Retinal pigment epithelial cell (primary cell): ENCODE results near the gene LRRC28.

Source experiments
- DNase-seq: peaks from one replicate; pipeline ENCODE4 v3.0.0-alpha.2; 2010; ENCODE audit warnings: low read depth
- H3K4me3 ChIP-seq: 2 replicates; pipeline ENCODE4 v1.5.1; 2011; ENCODE audit warnings: mild to moderate bottlenecking, low read length, control low read depth, moderate library complexity
- TF ChIP-seq, protein P1 (sequence below): conservative IDR thresholded peaks from 2 replicates; pipeline ENCODE4 v1.5.1; 2011; ENCODE audit warnings: low read depth, low read length, control low read depth, inconsistent platforms

The LRRC28 gene

DNA sequence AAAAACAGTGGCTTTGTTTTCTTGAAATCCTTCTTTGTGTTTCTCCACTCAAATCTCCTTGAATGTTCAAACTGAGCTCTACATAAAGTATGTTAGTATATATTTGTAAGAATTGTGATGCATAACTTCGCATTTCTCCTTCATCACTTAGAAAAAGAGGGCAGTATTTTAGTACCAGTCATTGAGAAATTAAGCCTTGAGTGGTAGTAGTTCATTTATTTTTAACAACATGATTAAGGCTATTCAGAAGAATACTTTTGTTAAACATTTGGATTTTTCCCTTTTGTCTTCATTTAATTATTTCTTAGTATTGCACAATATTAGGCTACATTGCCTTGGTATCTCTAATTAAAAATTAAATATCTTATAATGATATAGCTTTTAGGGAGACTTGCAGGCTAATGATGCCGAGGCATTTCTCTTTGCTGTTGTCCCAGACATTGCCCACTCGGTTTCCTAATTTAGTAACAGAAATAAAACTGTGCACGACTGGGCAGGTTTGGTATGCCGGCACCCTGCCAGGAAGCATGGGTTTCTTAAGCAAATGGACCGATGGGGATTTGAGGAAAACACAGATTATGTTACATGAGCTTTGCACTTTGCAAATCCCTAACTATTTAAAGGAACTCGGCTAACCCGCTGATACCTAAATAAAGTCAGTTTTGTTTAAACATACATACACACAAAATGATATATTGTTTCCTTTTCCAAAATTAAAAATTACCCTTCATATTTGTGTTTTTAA, 54.7 kb downstream of the LRRC28 start:
- no peak overlapping the region for H3K4me3 ChIP-seq
- DNase-seq = peak; percentile 98

DNA sequence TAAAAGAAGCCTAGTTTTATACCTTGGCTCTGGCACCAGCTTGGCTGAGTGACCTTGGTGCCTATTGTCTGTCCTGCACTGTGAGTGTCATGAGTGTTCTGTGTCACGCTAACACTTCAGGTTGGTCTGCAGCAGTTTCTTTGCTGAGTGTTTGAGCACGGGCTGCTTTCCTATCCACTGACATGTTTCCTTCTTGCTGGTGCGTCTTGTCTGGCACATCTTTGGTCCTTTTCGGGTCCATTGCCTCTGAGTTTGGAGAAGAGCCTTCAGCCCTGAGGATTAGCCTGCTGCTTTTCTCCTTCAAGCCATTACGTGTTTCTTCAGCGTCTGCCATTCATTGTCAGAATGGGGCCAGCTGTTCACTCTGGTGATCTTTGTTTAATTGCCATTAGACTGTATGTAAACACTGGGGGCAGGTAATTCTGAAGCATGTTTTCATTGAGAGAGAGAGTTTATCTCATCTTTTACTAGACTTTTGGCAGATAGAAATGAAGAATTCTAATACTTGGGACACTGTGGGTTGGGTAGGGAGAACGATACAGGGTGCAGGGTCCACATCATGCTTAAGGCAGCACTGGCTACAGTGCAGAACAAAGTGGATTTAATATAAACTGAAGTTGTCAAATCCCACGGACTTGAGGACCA, 55.5 kb downstream of the LRRC28 start:
- H3K4me3 ChIP-seq = peak overlapping the region; percentile 1
- no peak for DNase-seq
- TF ChIP-seq, protein P1, sequence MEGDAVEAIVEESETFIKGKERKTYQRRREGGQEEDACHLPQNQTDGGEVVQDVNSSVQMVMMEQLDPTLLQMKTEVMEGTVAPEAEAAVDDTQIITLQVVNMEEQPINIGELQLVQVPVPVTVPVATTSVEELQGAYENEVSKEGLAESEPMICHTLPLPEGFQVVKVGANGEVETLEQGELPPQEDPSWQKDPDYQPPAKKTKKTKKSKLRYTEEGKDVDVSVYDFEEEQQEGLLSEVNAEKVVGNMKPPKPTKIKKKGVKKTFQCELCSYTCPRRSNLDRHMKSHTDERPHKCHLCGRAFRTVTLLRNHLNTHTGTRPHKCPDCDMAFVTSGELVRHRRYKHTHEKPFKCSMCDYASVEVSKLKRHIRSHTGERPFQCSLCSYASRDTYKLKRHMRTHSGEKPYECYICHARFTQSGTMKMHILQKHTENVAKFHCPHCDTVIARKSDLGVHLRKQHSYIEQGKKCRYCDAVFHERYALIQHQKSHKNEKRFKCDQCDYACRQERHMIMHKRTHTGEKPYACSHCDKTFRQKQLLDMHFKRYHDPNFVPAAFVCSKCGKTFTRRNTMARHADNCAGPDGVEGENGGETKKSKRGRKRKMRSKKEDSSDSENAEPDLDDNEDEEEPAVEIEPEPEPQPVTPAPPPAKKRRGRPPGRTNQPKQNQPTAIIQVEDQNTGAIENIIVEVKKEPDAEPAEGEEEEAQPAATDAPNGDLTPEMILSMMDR = no peak

More for the DNA sequence above, 54.7 kb downstream of the LRRC28 start:
- TF ChIP-seq, protein P1 = no peak

DNA sequence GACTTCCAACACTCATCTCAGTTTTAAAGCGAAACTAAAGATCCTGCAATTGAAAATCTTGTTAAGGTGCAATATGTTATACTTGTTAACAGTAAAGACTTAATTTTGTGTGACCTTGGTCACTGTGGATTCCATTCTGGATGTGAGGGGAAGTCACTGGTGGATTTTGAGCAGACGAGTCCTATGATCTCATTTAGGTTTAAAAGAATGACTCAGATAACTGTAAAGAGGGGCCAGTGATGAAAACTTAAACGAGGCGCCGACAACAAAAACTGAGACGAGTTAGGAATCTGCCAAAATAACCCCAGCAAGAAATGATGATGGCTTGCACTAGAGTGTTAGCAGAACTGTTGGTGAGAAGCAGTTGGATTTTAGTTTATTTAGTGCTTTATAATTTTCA, 56.5 kb downstream of the LRRC28 start:
- DNase-seq = no peak
- no peak overlapping the region for H3K4me3 ChIP-seq

DNA sequence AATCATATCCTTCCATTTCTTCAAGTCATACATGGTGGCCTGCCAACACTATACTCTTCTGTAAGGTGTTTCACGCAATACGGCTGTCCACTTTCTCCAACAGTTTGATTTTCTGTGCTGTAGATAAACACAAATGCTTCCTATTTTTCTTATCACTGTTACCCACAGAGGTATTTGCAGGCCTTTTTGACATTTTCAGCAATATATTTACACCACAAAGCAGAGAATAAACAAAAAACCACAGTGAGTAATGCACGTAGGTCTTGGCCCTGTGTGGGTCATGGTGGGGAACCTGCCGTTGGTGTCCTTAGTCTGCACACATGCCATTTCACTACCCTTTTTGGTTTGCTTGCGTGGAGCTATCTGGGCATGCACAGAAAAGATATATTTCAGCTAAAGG, 59.5 kb downstream of the LRRC28 start:
- no peak for DNase-seq
- TF ChIP-seq, protein P1 = no peak
- H3K4me3 ChIP-seq = no peak overlapping the region

More for the DNA sequence above, 56.5 kb downstream of the LRRC28 start:
- TF ChIP-seq, protein P1 = no peak

DNA sequence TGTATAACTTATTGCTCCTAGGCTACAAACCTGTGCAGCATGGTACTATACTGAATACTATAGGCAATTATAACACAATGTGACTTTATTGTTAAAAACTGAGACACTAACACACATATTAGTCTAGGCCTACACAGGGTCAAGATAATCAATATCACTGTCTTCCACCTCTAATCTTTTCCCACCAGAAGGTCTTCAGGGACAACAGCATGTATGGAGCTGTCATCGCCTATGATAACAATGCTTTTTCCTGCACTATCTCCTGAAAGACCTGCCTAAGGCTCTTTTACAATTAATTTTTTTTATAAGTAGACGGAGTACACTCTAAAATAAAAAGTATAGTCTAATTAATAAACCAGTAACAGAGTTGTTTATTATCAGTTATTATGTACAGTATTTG, 60.9 kb downstream of the LRRC28 start:
- no peak for DNase-seq
- TF ChIP-seq, protein P1 = no peak
- no peak overlapping the region for H3K4me3 ChIP-seq

DNA sequence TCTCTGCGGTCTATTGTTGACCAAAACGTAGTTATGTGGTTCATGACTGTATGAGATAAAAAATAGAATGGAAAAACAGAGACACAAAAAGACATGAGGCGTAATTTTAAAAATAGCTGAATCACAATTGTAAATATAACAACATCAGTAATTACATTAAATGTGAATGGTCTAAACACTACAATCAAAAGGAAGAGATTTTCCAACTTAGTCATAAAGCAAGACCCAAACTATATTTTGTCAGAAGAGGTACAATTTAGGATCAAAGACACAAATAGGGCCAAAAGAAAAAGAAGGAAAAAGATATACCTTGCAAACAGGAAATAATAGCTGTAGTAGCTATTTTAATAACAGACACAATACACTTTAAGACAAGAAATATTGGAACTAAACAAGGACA, 61.5 kb downstream of the LRRC28 start:
- no peak for DNase-seq
- TF ChIP-seq, protein P1 = no peak
- H3K4me3 ChIP-seq = no peak overlapping the region

DNA sequence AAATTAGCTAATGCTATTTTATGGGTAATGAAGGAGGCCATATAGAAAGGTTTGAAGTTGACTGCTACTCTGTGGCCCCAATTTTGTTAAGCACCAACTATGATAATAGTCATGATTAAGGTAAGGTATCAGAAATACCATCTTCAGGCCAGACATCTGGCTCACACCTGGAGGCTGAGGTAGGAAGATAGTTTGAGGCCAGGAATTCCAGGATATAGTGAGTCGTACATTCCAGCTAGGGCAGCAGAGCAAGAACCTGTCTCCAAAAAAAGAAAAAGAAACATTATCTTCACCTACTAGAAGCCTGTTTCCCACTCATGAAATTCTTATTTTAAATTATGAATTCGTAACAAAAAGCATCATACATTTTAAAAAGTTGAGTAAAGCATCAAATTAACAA, 64.4 kb downstream of the LRRC28 start:
- DNase-seq = no peak
- TF ChIP-seq, protein P1 = no peak
- H3K4me3 ChIP-seq = no peak overlapping the region
